K562 (cell line): ENCODE data around the gene PBXIP1. TPM values are rescaled to one million over a fixed set of nuclear protein-coding genes. Genes with fewer than 3 reads are reported as not detected.

Experiments used
- HSF4 ChIP-seq: fragments of 250-450 bp; sonication (Bioruptor Pico); IDR thresholded peaks from 2 replicates; pipeline ENCODE4 v2.1.2; 2022; ENCODE audit warnings: mild to moderate bottlenecking, moderate library complexity, borderline replicate concordance
- NCOR1 ChIP-seq: fragments of 450-650 bp; IDR thresholded peaks from 2 replicates; pipeline ENCODE4 v1.6.1; 2016; ENCODE audit warnings: mild to moderate bottlenecking, moderate library complexity
- NFE2 ChIP-seq: IDR thresholded peaks from 2 replicates; pipeline ENCODE4 v1.6.1; 2014; ENCODE audit warnings: antibody characterized with exemption, low read depth
- RAD51 ChIP-seq: fragments of 450-650 bp; IDR thresholded peaks from 2 replicates; pipeline ENCODE4 v1.7.1; 2016; ENCODE audit warnings: low read depth, mild to moderate bottlenecking, borderline replicate concordance
- TCF3 ChIP-seq: sonication (generic); formaldehyde crosslinking; IDR thresholded peaks from 2 replicates; pipeline ENCODE4 v1.4.0; 2020; ENCODE audit warnings: mild to moderate bottlenecking, missing genetic modification reagents
- polyA plus RNA-seq, 8 experiments: library from polyadenylated mRNA; depleted of rRNA in 4 of 8; stranded (reverse) in 5 of 8; unstranded in 3 of 8; fragments of >200 nt; fragmentation: Nextera tagmentation in 2 of 8; fragmentation: Illumina TruSeq in 1 of 8; extraction: Ambion mirVana in 2 of 8; extraction: Trizol in 1 of 8; gene quantifications; 2 replicates each; pipeline versions ENCODE4 v1.2.1 to v1.2.3, GENCODE V29; 2011 to 2014; ENCODE audit warnings: inconsistent platforms in 1 of 8, missing spikeins in 1 of 8
- total RNA-seq, 7 experiments: library from RNA; depleted of rRNA in 6 of 7; stranded (reverse); fragments of >200 nt in 6 of 7; fragmentation: Illumina TruSeq in 2 of 7; extraction: Trizol in 2 of 7; gene quantifications; 2 replicates each; pipeline versions ENCODE4 v1.2.1 to v1.2.3, GENCODE V29; 2011 to 2021; ENCODE audit warnings: low replicate concordance in 1 of 7
- TF ChIP-seq, protein P1 (sequence below), 2 experiments: fragments of 450-650 bp in 1 of 2; sonication (generic) in 1 of 2; formaldehyde crosslinking in 1 of 2; IDR thresholded peaks; 2 replicates each; pipeline versions ENCODE4 v1.7.1 to v1.9.0; 2016 to 2022; ENCODE audit warnings: inconsistent platforms in 1 of 2, mild to moderate bottlenecking in 1 of 2, missing genetic modification reagents in 1 of 2

PBXIP1 gene
- total and polyA plus RNA-seq, 9 of the 15 experiments (the other 6 are each of a cell fraction or from before 2014, with no cell fraction given), result 0.13 to 8.3 (median 5.8) TPM

DNA sequence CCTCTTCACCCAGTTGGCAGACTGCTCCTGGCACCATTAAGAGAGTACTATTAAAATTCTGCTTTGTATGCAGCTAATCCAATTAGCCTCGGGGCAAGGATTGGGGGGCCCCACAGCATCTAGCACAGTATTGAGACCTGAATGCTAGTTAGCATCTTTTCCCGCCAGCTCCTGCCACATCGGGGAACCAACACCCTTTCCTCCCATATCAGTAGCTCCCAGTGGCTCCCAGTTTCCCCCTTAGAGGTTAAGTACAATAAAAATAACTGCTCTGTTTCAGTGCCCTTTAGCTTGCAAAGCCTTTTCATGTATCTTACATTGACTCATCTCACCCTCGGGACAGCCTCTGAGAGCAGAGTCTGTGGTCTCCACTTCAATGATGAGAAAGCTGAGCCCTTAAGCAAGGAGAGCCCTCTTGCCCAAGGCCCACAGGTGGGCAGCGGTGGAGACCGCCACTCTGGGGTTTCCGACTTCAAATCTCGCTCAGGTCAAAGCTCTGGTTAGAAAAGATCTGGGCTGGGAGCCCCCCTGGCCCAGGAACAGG, 15.2 kb downstream of the PBXIP1 start (continued):
- TF ChIP-seq, protein P1, sequence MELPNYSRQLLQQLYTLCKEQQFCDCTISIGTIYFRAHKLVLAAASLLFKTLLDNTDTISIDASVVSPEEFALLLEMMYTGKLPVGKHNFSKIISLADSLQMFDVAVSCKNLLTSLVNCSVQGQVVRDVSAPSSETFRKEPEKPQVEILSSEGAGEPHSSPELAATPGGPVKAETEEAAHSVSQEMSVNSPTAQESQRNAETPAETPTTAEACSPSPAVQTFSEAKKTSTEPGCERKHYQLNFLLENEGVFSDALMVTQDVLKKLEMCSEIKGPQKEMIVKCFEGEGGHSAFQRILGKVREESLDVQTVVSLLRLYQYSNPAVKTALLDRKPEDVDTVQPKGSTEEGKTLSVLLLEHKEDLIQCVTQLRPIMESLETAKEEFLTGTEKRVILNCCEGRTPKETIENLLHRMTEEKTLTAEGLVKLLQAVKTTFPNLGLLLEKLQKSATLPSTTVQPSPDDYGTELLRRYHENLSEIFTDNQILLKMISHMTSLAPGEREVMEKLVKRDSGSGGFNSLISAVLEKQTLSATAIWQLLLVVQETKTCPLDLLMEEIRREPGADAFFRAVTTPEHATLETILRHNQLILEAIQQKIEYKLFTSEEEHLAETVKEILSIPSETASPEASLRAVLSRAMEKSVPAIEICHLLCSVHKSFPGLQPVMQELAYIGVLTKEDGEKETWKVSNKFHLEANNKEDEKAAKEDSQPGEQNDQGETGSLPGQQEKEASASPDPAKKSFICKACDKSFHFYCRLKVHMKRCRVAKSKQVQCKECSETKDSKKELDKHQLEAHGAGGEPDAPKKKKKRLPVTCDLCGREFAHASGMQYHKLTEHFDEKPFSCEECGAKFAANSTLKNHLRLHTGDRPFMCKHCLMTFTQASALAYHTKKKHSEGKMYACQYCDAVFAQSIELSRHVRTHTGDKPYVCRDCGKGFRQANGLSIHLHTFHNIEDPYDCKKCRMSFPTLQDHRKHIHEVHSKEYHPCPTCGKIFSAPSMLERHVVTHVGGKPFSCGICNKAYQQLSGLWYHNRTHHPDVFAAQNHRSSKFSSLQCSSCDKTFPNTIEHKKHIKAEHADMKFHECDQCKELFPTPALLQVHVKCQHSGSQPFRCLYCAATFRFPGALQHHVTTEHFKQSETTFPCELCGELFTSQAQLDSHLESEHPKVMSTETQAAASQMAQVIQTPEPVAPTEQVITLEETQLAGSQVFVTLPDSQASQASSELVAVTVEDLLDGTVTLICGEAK (IDR thresholded peaks at IDR 0.05), result no peak
- TF ChIP-seq, protein P1 (CRISPR knock-in tag; IDR thresholded peaks at IDR 0.05), result no peak
- TF ChIP-seq TCF3 (CRISPR knock-in tag) (no peak; the same call in 1 of the 2 replicates), HSF4 (CRISPR knock-in tag) (no peak), RAD51 (no peak), NFE2 (no peak), NCOR1 (no peak)
